Measurements from ENCODE around the gene WDR33.

Gene WDR33

GRCh38 chr2:127672341-127673224 is 138.4 kb downstream of the WDR33 start:
- no peak overlapping the region for H3K4me3 ChIP-seq (ENCODE audit: low read depth, low read length)
- no peak for TF ChIP-seq CTCF (conservative IDR thresholded peaks at IDR 0.05; ENCODE audit: low read depth, low read length)
- DNase-seq (ENCODE audit: low read depth), result no peak

GRCh38 chr2:127671557-127672302 is 139.2 kb downstream of the WDR33 start:
- no peak for TF ChIP-seq CTCF (conservative IDR thresholded peaks at IDR 0.05; ENCODE audit: low read depth, low read length)
- DNase-seq (ENCODE audit: low read depth), result no peak
- H3K4me3 ChIP-seq (ENCODE audit: low read depth, low read length), result no peak overlapping the region

GRCh38 chr2:127670957-127671290 is 140.0 kb downstream of the WDR33 start:
- no peak for DNase-seq (ENCODE audit: low read depth)
- H3K4me3 ChIP-seq (ENCODE audit: low read depth, low read length), result no peak overlapping the region
- TF ChIP-seq CTCF (conservative IDR thresholded peaks at IDR 0.05; ENCODE audit: low read depth, low read length), result no peak

- no peak for TF ChIP-seq CTCF (conservative IDR thresholded peaks at IDR 0.05; ENCODE audit: low read depth, low read length)
- H3K4me3 ChIP-seq (ENCODE audit: low read depth, low read length), result no peak overlapping the region
- no peak for DNase-seq (ENCODE audit: low read depth)
These were observed 140.7 kb downstream of the WDR33 start for GRCh38 chr2:127670055-127670956.

- no peak for DNase-seq (ENCODE audit: low read depth)
- no peak overlapping the region for H3K4me3 ChIP-seq (ENCODE audit: low read depth, low read length)
These were observed 141.9 kb downstream of the WDR33 start for GRCh38 chr2:127669056-127669455.

More at GRCh38 chr2:127669056-127669455, 141.9 kb downstream of the WDR33 start:
- no peak for TF ChIP-seq CTCF (conservative IDR thresholded peaks at IDR 0.05; ENCODE audit: low read depth, low read length)

Data from choroid plexus epithelial cell (primary cell).